Germinal center (tissue), 1 donor: ENCODE results near the gene NXT1.
"Not testable (repeated sequence)": the region's sequence is repeated elsewhere in the genome, so short reads cannot be mapped to it uniquely, and the experiment has no call there.

Source experiments
- DNase-seq: peaks from one replicate; pipeline ENCODE4 v3.0.0; 2012; ENCODE audit warnings: mixed read lengths, low spot score

The NXT1 gene

GRCh38 chr20:23331450-23332350 is 18.9 kb upstream of the NXT1 start:
- DNase-seq: peak; percentile 15

GRCh38 chr20:23332467-23332866 is 18.1 kb upstream of the NXT1 start:
- DNase-seq: no peak

- DNase-seq: no peak
Observed at GRCh38 chr20:23334111-23334510, 16.5 kb upstream of the NXT1 start.

- no peak for DNase-seq
Observed at GRCh38 chr20:23335521-23335920, 15.1 kb upstream of the NXT1 start.

- no peak for DNase-seq
Observed at GRCh38 chr20:23336476-23336875, 14.1 kb upstream of the NXT1 start.

- DNase-seq: no peak
Observed at GRCh38 chr20:23337312-23337711, 13.3 kb upstream of the NXT1 start.

- DNase-seq: no peak
Observed at GRCh38 chr20:23339986-23340385, 10.6 kb upstream of the NXT1 start.

- DNase-seq: no peak
Observed at GRCh38 chr20:23340524-23340923, 10.1 kb upstream of the NXT1 start.

- no peak for DNase-seq
Observed at GRCh38 chr20:23341073-23341472, 9.5 kb upstream of the NXT1 start.

GRCh38 chr20:23343590-23343989 is 7.0 kb upstream of the NXT1 start:
- no peak for DNase-seq

- no peak for DNase-seq
Observed at GRCh38 chr20:23344336-23344735, 6.3 kb upstream of the NXT1 start.

- no peak for DNase-seq
Observed at GRCh38 chr20:23346002-23346401, 4.6 kb upstream of the NXT1 start.

- DNase-seq: no peak
Observed at GRCh38 chr20:23347791-23348190, 2.8 kb upstream of the NXT1 start.

GRCh38 chr20:23348510-23348909 is 2.1 kb upstream of the NXT1 start:
- DNase-seq: not testable (repeated sequence)

GRCh38 chr20:23349338-23350195 is 1.0 kb upstream of the NXT1 start:
- peak; percentile 82 for DNase-seq

- peak; percentile 45 for DNase-seq
Observed at GRCh38 chr20:23350904-23351838, 580 bp downstream of the NXT1 start.

GRCh38 chr20:23356203-23356602 is 5.6 kb downstream of the NXT1 start:
- DNase-seq: no peak

- peak; percentile 94 for DNase-seq
Observed at GRCh38 chr20:23357767-23358562, 7.4 kb downstream of the NXT1 start.

GRCh38 chr20:23358563-23358906 is 7.9 kb downstream of the NXT1 start:
- no peak for DNase-seq

GRCh38 chr20:23358923-23359593 is 8.5 kb downstream of the NXT1 start:
- no peak for DNase-seq

- DNase-seq: no peak
Observed at GRCh38 chr20:23360531-23360930, 9.9 kb downstream of the NXT1 start.
